HG03108 (cell line): ENCODE data around the gene PROK2.

Experiments
- ATAC-seq: cut with Tn5 transposase; IDR thresholded peaks from one replicate; pipeline ENCODE4 v1.9.1; 2021; ENCODE audit warnings: moderate library complexity; ENCODE audit not compliant: unreplicated experiment

Gene PROK2

GRCh38 chr3:71751602-71752001 is 33.3 kb downstream of the PROK2 start:
- no peak for ATAC-seq

DNA sequence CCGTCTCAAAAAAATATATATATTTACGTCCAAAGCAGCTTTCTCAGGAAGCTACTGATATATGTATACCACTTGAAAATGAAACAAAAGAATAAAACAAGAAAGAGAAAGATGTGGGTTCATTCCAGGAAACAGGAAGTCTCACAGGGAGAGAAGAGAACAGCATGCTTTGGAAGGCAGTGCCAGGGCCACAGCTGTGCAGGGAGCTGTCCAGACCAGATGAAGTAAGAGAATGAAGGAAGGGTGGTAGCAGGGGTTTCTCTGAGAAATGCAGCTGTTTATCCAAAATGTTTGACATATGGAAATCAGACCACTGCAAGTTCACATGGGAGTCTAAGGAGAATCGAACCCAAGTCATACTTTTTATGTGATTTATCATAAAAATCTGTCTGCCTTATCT is 40.2 kb downstream of the PROK2 start:
- no peak for ATAC-seq

GRCh38 chr3:71742621-71743020 is 42.3 kb downstream of the PROK2 start:
- ATAC-seq: no peak

- ATAC-seq: no peak
These were observed 50.1 kb downstream of the PROK2 start for GRCh38 chr3:71734881-71735280.

DNA sequence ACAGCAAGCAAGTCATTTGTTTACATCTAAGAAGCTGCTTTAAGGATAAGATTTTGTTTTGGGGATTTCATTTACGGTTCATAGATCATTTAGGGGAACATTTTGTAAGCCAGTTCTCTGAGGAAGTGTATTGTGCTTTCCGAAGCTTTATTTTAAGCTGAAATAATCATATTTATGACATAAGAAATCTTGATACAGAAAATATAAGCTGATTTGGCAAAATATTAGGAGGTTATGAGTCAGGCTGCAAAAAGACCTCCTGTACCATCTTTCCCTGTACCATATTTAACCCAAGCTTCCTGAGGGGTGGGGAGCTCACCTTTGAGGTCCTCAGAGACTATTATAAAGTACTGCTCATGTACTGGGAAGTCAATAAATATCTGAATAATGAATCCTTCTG is 51.6 kb downstream of the PROK2 start:
- no peak for ATAC-seq

DNA sequence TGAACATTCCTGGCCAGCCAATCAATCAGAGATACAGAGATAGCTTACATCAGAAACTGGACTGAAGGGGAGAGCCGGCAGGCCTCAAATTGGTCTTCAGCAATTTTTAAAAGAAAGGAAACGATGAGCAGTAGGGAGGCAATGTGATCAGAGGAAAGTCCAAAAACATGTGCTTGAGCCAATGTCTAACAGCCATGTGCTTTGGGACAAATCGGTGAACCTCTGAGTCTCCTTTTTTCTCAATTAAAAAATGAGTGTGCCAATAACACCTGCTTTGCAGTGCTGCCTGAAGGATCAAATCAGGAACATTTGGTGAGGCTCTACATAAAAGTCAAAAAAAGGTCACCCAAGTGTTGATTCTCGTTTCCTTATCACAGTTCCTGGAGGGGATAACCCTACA is 52.3 kb downstream of the PROK2 start:
- no peak for ATAC-seq

GRCh38 chr3:71728632-71729342 is 56.2 kb downstream of the PROK2 start:
- ATAC-seq: no peak

DNA sequence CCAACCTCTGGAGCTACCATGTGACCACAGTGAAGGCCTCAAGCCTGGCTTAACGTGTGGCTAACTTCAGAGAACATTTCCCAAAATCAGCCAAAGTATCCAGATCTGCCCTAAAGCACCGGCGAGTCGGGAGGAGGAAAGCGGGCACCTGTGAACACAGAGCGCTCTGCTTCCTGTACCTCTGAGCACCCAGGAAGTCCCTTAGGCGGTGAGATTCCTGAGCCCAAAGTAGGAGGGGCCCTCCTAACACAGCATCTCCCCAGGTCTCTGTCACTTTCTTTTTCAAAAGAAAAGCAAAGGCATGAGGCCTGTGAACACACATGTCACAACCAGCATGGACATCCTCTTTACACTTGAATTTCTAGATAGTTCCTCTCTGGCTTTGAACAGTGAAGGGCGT is 58.8 kb downstream of the PROK2 start:
- no peak for ATAC-seq

- ATAC-seq: no peak
These were observed 59.5 kb downstream of the PROK2 start, which contains the start of gene EIF4E3 for GRCh38 chr3:71725271-71725991. Gene EIF4E3 (minus strand): TSS chr3:71725402. CDS start chr3:71725367, 35 bp downstream.

DNA sequence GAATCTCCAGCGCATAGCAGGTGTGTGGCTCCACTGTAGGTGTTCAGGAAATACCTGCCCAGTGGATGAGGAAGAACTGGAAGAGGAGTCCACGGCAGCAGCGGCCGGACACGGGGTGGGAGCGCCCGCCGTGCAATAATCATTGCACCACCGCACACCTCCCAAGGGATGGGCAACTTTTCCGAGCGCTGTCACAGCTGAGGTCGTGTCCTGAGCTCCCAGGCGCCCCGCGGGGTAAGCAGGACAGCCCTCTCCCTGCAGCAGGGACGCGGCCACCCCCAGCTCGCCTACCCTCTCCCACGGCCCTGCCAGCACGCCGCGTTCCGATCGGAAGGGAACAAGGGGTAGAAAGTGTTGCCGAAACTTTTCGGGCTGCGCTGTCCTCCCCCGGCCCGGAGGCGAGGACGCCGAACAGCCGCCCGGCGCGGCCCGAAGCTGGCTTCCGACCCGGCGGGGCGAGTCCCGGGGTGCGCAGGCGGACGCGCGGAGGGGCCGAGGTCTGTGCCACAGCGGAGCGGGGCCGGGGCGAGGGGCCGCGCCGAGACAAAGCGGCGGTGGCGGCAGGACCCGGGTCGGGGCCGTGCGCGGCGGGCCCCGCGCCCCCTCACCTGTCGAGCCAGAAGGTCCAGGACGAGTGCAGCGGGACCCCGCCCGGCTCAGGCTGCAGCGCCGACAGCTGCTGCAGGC is 60.2 kb downstream of the PROK2 start:
- no peak for ATAC-seq

DNA sequence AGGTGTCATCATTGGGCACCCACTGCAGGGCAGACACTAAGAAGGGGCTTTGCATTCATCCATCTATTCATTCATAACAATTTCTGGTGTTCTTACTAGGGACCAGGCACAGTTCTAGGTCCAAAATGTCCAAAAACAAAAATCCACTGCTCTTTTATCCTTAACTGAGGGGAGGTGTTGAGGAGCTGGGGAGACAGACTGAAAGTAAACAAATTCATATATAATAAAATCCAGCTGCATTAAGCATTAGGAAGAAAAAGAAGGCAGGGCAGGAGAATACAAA is 60.8 kb downstream of the PROK2 start:
- no peak for ATAC-seq

DNA sequence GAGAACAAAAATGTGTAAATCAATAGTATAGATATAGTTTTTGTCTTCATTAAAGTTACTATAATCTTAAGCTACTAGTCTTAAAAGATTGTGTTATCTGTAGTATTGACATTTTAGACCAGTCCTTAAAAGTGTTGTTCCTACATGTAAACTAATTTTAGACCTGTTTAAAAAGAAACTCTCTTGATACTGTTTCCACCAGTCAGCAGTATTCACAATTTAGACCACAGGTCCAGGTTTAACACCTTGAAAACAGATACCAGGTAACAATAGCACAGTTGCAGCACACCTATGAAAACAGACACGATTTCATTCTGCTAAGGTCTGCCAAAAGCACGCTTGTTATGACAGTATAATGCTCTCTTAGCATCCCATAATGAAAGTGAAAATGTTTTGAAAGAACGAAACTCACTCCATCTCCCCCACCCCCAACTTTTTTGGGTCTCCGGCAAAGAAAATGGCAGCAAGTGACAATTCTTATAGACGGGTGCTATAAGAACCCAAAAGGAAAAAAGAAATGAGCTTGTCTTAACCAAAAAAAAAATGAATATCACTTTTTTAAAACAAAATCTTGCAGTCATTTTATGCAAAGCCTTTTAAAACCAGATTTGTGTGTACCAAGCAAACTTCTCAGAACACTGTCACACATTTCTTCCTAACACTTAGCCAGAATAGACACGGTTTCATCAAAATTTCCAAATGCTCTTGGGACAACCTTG is 61.3 kb downstream of the PROK2 start:
- no peak for ATAC-seq

- no peak for ATAC-seq
These were observed 62.3 kb downstream of the PROK2 start for GRCh38 chr3:71722693-71723092.
